ENCODE data around the gene LCN15.

The LCN15 gene

GRCh38 chr9:136790640-136791515 is 26.6 kb upstream of the LCN15 start, which contains the start of gene TMEM141 (continued):
- TF ChIP-seq PRDM2 (tag by site-specific recombination; IDR thresholded peaks at IDR 0.05; ENCODE audit: borderline replicate concordance), result no peak
- 0 out of 2 replicates have a peak, but pooled peaks have one; percentile 23 for TF ChIP-seq ZNF10 (tag by site-specific recombination; IDR thresholded peaks at IDR 0.05)
- no peak for TF ChIP-seq ZNF776 (tag by site-specific recombination; IDR thresholded peaks at IDR 0.05; ENCODE audit: borderline replicate concordance)
- TF ChIP-seq, protein P1, sequence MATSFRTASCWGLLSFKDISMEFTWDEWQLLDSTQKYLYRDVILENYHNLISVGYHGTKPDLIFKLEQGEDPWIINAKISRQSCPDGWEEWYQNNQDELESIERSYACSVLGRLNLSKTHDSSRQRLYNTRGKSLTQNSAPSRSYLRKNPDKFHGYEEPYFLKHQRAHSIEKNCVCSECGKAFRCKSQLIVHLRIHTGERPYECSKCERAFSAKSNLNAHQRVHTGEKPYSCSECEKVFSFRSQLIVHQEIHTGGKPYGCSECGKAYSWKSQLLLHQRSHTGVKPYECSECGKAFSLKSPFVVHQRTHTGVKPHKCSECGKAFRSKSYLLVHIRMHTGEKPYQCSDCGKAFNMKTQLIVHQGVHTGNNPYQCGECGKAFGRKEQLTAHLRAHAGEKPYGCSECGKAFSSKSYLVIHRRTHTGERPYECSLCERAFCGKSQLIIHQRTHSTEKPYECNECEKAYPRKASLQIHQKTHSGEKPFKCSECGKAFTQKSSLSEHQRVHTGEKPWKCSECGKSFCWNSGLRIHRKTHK (tag by site-specific recombination; IDR thresholded peaks at IDR 0.05), result no peak
- no peak for TF ChIP-seq ZNF555 (tag by site-specific recombination; conservative IDR thresholded peaks at IDR 0.05)
- no peak for TF ChIP-seq ZNF677 (tag by site-specific recombination; IDR thresholded peaks at IDR 0.05)
- TF ChIP-seq, protein P2, sequence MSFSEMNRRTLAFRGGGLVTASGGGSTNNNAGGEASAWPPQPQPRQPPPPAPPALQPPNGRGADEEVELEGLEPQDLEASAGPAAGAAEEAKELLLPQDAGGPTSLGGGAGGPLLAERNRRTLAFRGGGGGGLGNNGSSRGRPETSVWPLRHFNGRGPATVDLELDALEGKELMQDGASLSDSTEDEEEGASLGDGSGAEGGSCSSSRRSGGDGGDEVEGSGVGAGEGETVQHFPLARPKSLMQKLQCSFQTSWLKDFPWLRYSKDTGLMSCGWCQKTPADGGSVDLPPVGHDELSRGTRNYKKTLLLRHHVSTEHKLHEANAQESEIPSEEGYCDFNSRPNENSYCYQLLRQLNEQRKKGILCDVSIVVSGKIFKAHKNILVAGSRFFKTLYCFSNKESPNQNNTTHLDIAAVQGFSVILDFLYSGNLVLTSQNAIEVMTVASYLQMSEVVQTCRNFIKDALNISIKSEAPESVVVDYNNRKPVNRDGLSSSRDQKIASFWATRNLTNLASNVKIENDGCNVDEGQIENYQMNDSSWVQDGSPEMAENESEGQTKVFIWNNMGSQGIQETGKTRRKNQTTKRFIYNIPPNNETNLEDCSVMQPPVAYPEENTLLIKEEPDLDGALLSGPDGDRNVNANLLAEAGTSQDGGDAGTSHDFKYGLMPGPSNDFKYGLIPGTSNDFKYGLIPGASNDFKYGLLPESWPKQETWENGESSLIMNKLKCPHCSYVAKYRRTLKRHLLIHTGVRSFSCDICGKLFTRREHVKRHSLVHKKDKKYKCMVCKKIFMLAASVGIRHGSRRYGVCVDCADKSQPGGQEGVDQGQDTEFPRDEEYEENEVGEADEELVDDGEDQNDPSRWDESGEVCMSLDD (tag by site-specific recombination; IDR thresholded peaks at IDR 0.05), result no peak
- peak; percentile 63; the same call in 1 of the 2 replicates for TF ChIP-seq EGR2 (tag by site-specific recombination; IDR thresholded peaks at IDR 0.05; ENCODE audit: low read depth)

- ChIA-PET CTCF (interaction anchor here (0.5 to 6.1 kb wide), 6 partner anchors 11 to 276 kb away, joined by 3 to 61 read pairs (median 9); no protein-coding TSS in a partner anchor), POLR2A (interaction anchor here (1.0 kb wide), 1 partner anchor 12 kb away, joined by 3 read pairs; no protein-coding TSS in a partner anchor)
- Histone ChIP-seq H3K27ac (ENCODE audit: extremely low read depth, low read depth, low read length) (no peak overlapping the region), H3K4me3 (ENCODE audit: low read depth, low read length) (no peak overlapping the region), H3K9me3 (ENCODE audit: control insufficient read depth, insufficient read depth, low read depth, low read length) (no peaks in the 10 kb centered on the region), H3K4me1 (ENCODE audit: control insufficient read depth, insufficient read depth, low read length) (peaks cover 6% of the 10 kb centered on the region), H3K36me3 (ENCODE audit: control insufficient read depth in 2 of 2, insufficient read depth in 1 of 2, low read length in 2 of 2) (peaks cover 0 to 19% of the 10 kb centered on the region in 2 experiments; a peak in 1 of 3 replicates)
- TF ChIP-seq SCRT2 (tag by site-specific recombination; IDR thresholded peaks at IDR 0.05) (no peak), ZNF621 (tag by site-specific recombination; IDR thresholded peaks at IDR 0.05) (no peak), ZNF335 (tag by site-specific recombination; conservative IDR thresholded peaks at IDR 0.05) (0 out of 2 replicates have a peak, but pooled peaks have one; percentile 8)
- TF ChIP-seq, protein P3, sequence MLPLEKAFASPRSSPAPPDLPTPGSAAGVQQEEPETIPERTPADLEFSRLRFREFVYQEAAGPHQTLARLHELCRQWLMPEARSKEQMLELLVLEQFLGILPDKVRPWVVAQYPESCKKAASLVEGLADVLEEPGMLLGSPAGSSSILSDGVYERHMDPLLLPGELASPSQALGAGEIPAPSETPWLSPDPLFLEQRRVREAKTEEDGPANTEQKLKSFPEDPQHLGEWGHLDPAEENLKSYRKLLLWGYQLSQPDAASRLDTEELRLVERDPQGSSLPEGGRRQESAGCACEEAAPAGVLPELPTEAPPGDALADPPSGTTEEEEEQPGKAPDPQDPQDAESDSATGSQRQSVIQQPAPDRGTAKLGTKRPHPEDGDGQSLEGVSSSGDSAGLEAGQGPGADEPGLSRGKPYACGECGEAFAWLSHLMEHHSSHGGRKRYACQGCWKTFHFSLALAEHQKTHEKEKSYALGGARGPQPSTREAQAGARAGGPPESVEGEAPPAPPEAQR (tag by site-specific recombination; IDR thresholded peaks at IDR 0.05), result no peak
Measured at GRCh38 chr9:136789523-136789937, 25.2 kb upstream of the LCN15 start.

All from HEK293 (cell line).